HG03139 (cell line): ENCODE results near the gene PSMF1.
"Not testable (repeated sequence)": the region's sequence is repeated elsewhere in the genome, so short reads cannot be mapped to it uniquely, and the experiment has no call there.

Experiments used
- ATAC-seq: cut with Tn5 transposase; IDR thresholded peaks from one replicate; pipeline ENCODE4 v1.9.1; 2021; ENCODE audit not compliant: unreplicated experiment

Gene PSMF1

GRCh38 chr20:1121429-1121828, 3.0 kb downstream of the PSMF1 start:
- ATAC-seq = no peak

GRCh38 chr20:1122388-1123315, 4.2 kb downstream of the PSMF1 start:
- no peak for ATAC-seq

- ATAC-seq = no peak
Measured at GRCh38 chr20:1123666-1124065, 5.3 kb downstream of the PSMF1 start.

- no peak for ATAC-seq
Measured at GRCh38 chr20:1124421-1124820, 6.0 kb downstream of the PSMF1 start.

GRCh38 chr20:1125277-1125676, 6.9 kb downstream of the PSMF1 start:
- no peak for ATAC-seq

GRCh38 chr20:1127840-1128239, 9.4 kb downstream of the PSMF1 start:
- ATAC-seq = no peak

DNA sequence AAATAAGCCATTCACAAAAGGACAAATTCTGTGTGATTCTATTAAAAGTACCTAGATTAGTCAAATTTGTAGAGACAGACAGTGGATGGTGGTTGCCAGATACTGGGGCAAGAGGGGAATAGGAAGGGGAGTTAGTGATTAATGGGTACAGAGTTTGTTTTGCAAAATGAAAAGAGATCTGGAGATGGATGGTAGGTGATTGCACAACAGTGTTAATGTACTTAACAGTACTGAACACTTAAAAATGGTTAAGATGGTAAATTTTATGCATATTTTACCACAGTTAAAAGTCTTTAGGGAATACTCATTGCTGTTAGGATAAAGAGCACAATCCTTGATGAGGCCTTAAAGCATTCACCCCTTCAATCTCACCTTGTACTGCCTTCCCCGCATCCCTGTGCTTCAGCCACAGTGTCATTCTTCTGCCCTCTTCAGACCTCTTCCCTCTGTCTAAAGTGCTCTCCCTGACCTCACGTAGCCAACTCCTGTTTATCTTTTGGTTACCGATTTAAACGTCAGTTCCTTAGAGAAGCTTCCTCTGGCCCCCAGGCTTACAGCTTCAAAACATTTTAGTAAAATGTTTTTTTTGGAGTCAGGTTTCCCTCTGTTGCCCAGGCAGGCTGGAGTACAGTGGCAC, 11.8 kb downstream of the PSMF1 start:
- no peak for ATAC-seq

GRCh38 chr20:1130847-1131246, 12.4 kb downstream of the PSMF1 start:
- no peak for ATAC-seq

DNA sequence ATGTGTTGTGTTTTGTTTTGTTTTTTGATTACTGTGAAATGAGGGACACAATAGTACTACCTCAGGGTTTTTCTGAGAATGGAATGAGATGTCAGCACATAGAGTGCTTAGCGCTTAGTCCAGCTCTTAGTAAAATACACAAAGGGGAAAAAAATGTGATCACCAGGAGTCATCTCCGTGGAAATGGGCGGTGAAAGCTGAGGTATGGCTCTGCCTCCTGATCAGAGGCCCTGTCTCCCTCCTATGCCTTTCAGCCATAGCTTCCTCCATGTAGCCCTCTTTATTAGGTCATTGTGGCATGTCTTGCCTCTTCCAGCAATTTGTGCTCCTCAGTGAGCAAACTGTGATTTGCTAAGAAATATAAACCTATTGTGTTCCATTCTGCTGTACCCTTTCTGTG, 13.0 kb downstream of the PSMF1 start:
- no peak for ATAC-seq

- no peak for ATAC-seq
Measured at GRCh38 chr20:1134355-1134754, 16.0 kb downstream of the PSMF1 start.

DNA sequence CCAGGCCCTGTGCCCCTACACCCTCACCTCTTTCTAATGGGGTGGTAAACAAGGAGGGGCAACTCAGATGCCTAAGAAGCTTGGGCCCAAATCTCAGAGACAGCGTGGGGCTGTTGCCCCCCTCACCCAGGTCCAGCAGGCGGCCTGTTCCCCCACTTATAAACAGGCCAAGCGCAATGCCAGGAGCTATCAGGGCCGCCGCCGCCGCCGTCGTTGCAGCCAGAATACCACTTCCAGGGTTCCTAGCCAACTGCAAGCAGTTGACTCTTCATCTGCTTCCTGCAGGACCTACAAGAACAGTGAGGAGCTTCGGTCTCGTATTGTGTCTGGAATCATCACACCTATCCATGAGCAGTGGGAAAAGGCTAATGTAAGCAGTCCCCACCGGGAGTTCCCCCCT, 16.4 kb downstream of the PSMF1 start:
- ATAC-seq = no peak

DNA sequence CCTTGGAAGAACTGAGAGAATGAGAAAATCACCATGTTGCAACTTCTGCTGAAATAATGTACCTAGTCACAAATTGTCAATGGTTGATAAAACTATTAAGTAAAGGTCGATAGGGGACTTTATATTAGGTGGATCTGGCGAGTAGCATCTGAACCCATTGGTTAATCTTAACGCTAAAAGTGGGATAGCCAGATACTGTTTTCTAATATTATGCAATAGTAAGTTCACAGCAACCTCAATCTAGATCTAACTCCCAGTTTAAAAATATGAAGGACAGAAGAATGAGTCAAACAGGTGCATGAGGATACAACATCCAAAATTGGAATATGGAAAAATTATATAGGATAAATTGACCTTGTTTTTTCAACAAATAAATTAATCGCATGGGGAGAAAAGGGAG, 18.8 kb downstream of the PSMF1 start:
- no peak for ATAC-seq

- ATAC-seq = no peak
Measured at GRCh38 chr20:1144401-1145172, 26.2 kb downstream of the PSMF1 start.

GRCh38 chr20:1146957-1147356, 28.6 kb downstream of the PSMF1 start:
- no peak for ATAC-seq

GRCh38 chr20:1149812-1150211, 31.4 kb downstream of the PSMF1 start:
- not testable (repeated sequence) for ATAC-seq

DNA sequence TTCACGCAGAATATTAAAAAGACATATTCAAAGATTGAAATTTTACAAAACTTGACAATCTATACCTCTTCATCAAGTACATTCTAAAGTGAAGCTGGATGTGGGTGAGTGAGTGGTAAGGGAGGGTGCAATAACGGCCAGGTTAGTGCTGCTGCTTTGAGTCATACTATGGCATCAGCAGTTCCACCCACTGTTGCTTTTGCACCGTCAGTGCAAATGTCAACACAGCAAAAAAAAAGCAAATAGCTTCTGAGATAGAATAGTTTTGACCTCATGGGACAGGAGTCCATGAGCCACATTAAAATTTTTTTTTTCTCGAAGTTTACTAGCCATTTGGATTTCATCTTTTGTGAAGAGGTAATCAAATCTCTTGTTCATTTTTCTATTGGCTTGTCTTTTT, 31.8 kb downstream of the PSMF1 start:
- no peak for ATAC-seq

DNA sequence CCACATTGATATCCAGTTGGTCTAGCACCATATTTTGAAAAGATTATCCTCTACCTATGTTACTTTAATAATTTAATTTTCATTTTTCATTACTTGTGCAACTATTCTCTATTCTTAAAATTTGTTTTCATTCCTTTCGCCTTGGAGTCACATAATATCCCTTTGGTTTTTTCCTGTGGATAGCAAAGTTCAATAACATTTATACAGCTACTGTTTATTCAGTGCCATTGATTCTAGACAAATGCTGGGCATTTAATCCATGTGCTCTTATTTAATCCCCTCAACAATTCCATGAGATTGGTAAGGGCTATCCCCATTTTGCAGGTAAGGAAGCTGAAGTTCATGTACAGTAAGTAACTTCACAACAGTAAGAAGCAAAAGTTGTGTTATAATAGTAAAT, 32.6 kb downstream of the PSMF1 start:
- ATAC-seq = no peak

- ATAC-seq = no peak
Measured at GRCh38 chr20:1154226-1154625, 35.8 kb downstream of the PSMF1 start.

GRCh38 chr20:1154691-1155090, 36.3 kb downstream of the PSMF1 start:
- no peak for ATAC-seq

DNA sequence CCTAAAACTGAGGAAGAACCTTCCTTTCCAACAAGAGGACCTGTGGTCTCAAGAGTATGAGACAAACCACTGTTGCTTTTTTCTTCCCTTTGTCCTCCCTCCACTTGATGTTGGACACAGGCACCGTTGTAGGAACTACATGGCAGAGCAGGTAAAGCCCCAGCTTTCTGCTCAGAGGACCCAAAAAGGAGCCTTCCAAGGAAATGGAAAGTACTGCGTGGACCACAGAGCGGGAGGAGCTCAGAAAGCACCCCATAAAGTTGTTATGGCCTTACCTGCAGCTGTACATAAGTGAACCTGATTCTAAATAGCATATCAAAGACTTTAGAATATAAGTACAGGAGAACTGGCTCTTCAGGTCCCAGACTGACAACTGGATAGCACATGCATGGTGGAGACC, 36.9 kb downstream of the PSMF1 start:
- no peak for ATAC-seq

- ATAC-seq = no peak
Measured at GRCh38 chr20:1160496-1160895, 42.1 kb downstream of the PSMF1 start.

DNA sequence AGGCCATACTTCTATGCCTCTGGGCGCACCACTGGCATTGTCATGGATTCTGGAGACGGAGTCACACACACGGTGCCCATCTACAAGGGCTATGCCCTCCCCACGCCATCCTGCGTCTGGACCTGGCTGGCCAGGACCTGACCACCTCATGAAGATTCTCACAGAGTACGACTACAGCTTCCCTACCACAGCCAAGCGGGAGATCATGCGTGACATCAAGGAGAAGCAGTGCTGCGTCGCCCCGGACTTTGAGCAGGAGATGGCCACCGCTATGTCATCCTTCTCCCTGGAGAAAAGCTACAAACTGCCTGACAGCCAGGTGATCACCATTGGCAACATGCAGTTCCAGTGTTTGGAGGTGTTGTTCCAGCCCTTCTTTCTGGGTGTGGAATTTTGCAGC, 42.6 kb downstream of the PSMF1 start:
- no peak for ATAC-seq
